Right lobe of liver (tissue), 6 donors: ENCODE measurements around the gene KRT71. TPM values are rescaled to one million over a fixed set of nuclear protein-coding genes. Genes with fewer than 3 reads are reported as not detected.
A peak's percentile ranks its signal among the peaks of the same experiment; 100 is the strongest.

ENCODE experiments used
- ATAC-seq, 4 donors: fragments of 200-7000 bp; cut with Tn5 transposase; one replicate each; pipeline ENCODE4 v1.9.1; 2020; ENCODE audit warnings: mild to moderate bottlenecking in 4 of 4, moderate library complexity in 4 of 4
- DNase-seq, 3 donors: peaks; one replicate each; pipeline ENCODE4 v3.0.0-alpha.2; 2020
- H3K27ac ChIP-seq, 3 donors: fragments of 200-600 bp; one replicate each; pipeline ENCODE4 v1.8.0; 2022
- H3K27me3 ChIP-seq, 2 donors: fragments of 200-600 bp; one replicate each; pipeline ENCODE4 v1.8.0; 2022
- H3K36me3 ChIP-seq, 4 donors: fragments of 200-600 bp; sonication (generic) in 1 of 4; one replicate each; pipeline versions ENCODE4 v1.5.1 to v1.8.0; 2017 to 2022; ENCODE audit warnings: control low read depth in 1 of 4
- H3K4me1 ChIP-seq, 4 donors: fragments of 200-600 bp; sonication (generic) in 1 of 4; one replicate each; pipeline versions ENCODE4 v1.5.1 to v1.8.0; 2017 to 2022; ENCODE audit warnings: control low read depth in 1 of 4
- H3K4me3 ChIP-seq, 3 donors: fragments of 200-600 bp; one replicate each; pipeline ENCODE4 v1.8.0; 2022
- H3K9me3 ChIP-seq, 4 donors: fragments of 200-600 bp; sonication (generic) in 1 of 4; one replicate each; pipeline versions ENCODE4 v1.5.1 to v1.8.0; 2017 to 2022; ENCODE audit warnings: control low read depth in 1 of 4
- CTCF ChIP-seq, 4 donors: fragments of 200-600 bp in 3 of 4; fragments of 450-650 bp in 1 of 4; IDR thresholded peaks; one replicate each; pipeline versions ENCODE4 v1.5.1 to v1.8.0; 2016 to 2022; ENCODE audit warnings: antibody characterized with exemption in 4 of 4, mild to moderate bottlenecking in 2 of 4
- POLR2A ChIP-seq: fragments of 450-650 bp; IDR thresholded peaks from one replicate; pipeline ENCODE4 v1.6.1; 2017; ENCODE audit warnings: antibody characterized with exemption, mild to moderate bottlenecking
- WGBS: methylation state at CpG from one replicate; pipeline ENCODE4 v1.1.6; 2018; ENCODE audit warnings: low coverage, low lambda C conversion rate; ENCODE audit not compliant: insufficient coverage; ENCODE audit errors: missing lambda C conversion rate; 5-methylcytosine and 5-hydroxymethylcytosine counted together
- intact Hi-C, 2 donors: fragments of 100-400 bp; cut with DNase I; formaldehyde crosslinking; loops; one replicate each; pipeline versions ENCODE4 v1.11.2 to v1.14.1; 2022
- total RNA-seq, 6 experiments: library from RNA; depleted of rRNA in 2 of 6; stranded (reverse); fragments of >200 nt in 2 of 6; fragmentation: NEBNext Ultra II Directional in 3 of 6; extraction: Animal tissue kit (Norgen Biotek cat#: 25700) in 3 of 6; gene quantifications; one replicate each; pipeline versions ENCODE4 v1.1.0 to v1.2.4, GENCODE V29; 2016 to 2023
- donor health status: DM: no; HTN: yes; CAD: no.
- donor health status: DM: no; HTN: no; CAD: no.
- donor health status: DM: no; HTN: no; CAD: no.
- donor health status: DM: no; HTN: yes; CAD: no.
- donor health status: DM: no; HTN: yes; CAD: no.

Gene KRT71
- total RNA-seq, 6 experiments from 2014 or later: not detected

DNA sequence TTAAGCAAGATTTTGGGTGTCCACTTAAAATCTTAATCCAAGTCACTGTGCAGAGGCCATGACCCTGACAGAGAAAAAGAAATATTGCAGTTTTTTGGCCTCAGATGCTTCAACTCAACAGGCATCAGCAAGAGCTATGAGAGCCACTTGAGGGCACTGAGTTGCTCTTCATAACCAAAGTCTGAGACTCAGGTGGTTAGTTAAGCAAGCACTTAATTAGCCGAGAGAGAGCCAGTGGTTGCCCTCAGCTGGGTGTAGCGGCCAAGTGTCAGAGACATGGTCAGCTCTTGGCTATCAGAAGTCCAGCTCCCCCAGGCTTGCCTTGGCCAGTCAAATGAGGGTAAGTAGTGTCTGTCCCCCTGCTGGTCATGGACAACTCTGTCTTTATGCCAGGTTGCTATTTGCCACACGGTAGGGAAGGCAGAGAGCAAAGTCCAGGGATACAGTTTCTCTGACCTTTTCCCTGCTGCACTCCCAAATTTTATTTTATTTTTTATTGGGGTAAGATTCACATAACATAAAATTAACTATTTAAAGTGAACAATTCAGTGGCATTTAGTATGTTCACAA is 9.0 kb upstream of the KRT71 start:
- intact Hi-C loops: loop anchor here in 1 of 2 donors (10.0 kb wide), 1 partner anchor 167 kb away; no protein-coding TSS in a partner anchor
- DNase-seq (no peak), ATAC-seq (peak; percentile 54 to 86 (median 66))
- Histone ChIP-seq H3K27ac (no peak overlapping the region), H3K27me3 (no peaks in the 10 kb centered on the region), H3K9me3 (no peaks in the 10 kb centered on the region), H3K4me1 (no peaks in the 10 kb centered on the region), H3K36me3 (no peaks in the 10 kb centered on the region), H3K4me3 (no peak overlapping the region)
- TF ChIP-seq CTCF (IDR thresholded peaks at IDR 0.05) (peak; percentile 22 to 46 (median 38)), POLR2A (no peak)
- 43% methylated on average over 3 of the region's 3 CpGs for WGBS

DNA sequence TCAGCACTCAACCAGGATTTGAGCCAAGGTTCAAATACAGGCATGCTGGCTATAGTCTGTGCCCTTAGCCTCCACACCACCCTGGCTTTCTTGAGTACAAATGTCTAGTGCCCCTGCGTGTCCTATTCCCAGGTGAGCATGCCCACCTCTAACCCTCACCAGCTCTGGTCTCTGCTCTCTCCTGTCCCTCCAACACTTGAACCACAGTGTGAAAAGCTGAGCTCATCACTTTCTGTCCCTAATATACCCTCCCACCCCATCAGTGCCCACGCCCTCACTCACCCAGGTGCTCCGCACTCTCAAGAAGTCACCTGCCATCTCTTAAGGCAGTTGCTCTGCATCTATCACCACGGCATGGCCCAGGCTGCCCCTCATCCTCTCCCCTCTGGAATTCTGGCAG is 7.0 kb upstream of the KRT71 start:
- Histone ChIP-seq H3K4me1 (no peaks in the 10 kb centered on the region), H3K4me3 (no peak overlapping the region), H3K9me3 (no peaks in the 10 kb centered on the region), H3K36me3 (no peaks in the 10 kb centered on the region), H3K27ac (no peak overlapping the region), H3K27me3 (no peaks in the 10 kb centered on the region)
- TF ChIP-seq POLR2A (no peak), CTCF (IDR thresholded peaks at IDR 0.05) (no peak)
- ATAC-seq (no peak), DNase-seq (no peak)
- 80% methylated on average over 2 of the region's 4 CpGs for WGBS
- intact Hi-C loops: loop anchor here in 1 of 2 donors (10.0 kb wide), 1 partner anchor 165 kb away; no protein-coding TSS in a partner anchor

DNA sequence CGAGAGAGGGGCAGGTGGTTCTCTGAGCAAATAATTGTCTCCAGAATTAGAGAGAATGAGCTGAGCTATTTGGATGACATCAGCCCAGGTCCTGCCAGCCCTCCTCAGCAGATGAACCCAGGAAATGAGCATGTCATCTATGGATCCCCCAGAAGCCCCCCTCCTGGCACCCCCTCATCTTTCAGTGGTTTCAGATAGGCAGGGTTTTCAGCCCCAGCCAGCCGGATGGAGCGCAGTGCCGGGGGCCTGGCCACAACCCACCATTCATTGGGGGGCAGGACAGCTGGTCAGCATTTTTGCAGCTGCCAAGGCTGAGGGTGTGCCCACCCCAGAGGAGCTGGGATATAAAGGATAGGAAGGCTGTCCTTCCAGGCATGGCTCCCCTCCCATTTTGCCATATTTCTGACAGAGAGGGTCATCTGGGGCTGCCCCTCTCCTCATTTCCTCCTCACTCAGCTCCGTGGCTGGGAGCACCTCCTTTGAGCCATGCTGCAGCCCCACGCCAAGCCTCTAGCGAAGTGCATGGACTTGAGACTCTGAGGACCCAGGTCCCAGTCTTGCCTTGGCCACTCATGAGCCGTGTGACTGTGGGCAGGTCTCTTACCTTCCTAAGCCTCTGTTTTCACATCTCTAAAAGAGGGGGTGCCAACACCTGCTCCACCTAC is 6.0 kb upstream of the KRT71 start:
- WGBS: 64% methylated on average over 8 of the region's 8 CpGs
- H3K4me3 ChIP-seq: no peak overlapping the region
- no peaks in the 10 kb centered on the region for H3K4me1 ChIP-seq
- intact Hi-C loops: no loop called here
- no peaks in the 10 kb centered on the region for H3K36me3 ChIP-seq
- H3K27ac ChIP-seq: no peak overlapping the region
- DNase-seq (no peak), ATAC-seq (no peak)
- H3K27me3 ChIP-seq: no peaks in the 10 kb centered on the region
- no peaks in the 10 kb centered on the region for H3K9me3 ChIP-seq
- no peak for TF ChIP-seq CTCF (IDR thresholded peaks at IDR 0.05)
- TF ChIP-seq POLR2A: no peak

- H3K27me3 ChIP-seq: no peaks in the 10 kb centered on the region
- 40% methylated on average over 1 of the region's 2 CpGs for WGBS
- H3K4me1 ChIP-seq: no peaks in the 10 kb centered on the region
- no peaks in the 10 kb centered on the region for H3K9me3 ChIP-seq
- DNase-seq: no peak
- intact Hi-C loops: no loop called here
- H3K36me3 ChIP-seq: no peaks in the 10 kb centered on the region
- no peak overlapping the region for H3K4me3 ChIP-seq
- H3K27ac ChIP-seq: no peak overlapping the region
- no peak for TF ChIP-seq POLR2A
- no peak for TF ChIP-seq CTCF (IDR thresholded peaks at IDR 0.05)
- ATAC-seq: no peak
Observed at GRCh38 chr12:52557476-52557875, 4.5 kb upstream of the KRT71 start.
